HFFc6 (cell line): ENCODE data around the gene ADAMTS17. TPM values are rescaled to one million over a fixed set of nuclear protein-coding genes. Genes with fewer than 3 reads are reported as not detected.

ENCODE experiments used
- DNase-seq: peaks from one replicate; pipeline ENCODE4 v3.0.0-alpha.2; 2018
- H3K27ac Mint-ChIP-seq: 2 replicates; pipeline ENCODE4 v1.8.0; 2020; ENCODE audit warnings: mild to moderate bottlenecking, mixed read lengths
- H3K27me3 Mint-ChIP-seq: 2 replicates; pipeline ENCODE4 v1.8.0; 2021; ENCODE audit warnings: mild to moderate bottlenecking, moderate library complexity, mixed read lengths; ENCODE audit not compliant: insufficient read depth
- H3K36me3 Mint-ChIP-seq: 2 replicates; pipeline ENCODE4 v1.8.0; 2021; ENCODE audit warnings: low read depth, mixed read lengths
- H3K4me1 Mint-ChIP-seq: 2 replicates; pipeline ENCODE4 v1.8.0; 2020; ENCODE audit warnings: low read depth, mixed read lengths
- H3K4me3 Mint-ChIP-seq: 2 replicates; pipeline ENCODE4 v1.8.0; 2020; ENCODE audit warnings: mild to moderate bottlenecking, moderate library complexity, mixed read lengths
- H3K9me3 Mint-ChIP-seq: 2 replicates; pipeline ENCODE4 v1.8.0; 2020; ENCODE audit warnings: mild to moderate bottlenecking, mixed read lengths
- total RNA-seq, 6 experiments: library from RNA; stranded (reverse); fragmentation: NEBNext Ultra II Directional; extraction: Animal tissue kit (Norgen Biotek cat#: 25700); gene quantifications; 2 replicates in 1 of 6; 3 replicates in 5 of 6; pipeline ENCODE4 v1.2.3, GENCODE V29; 2021
- TF ChIP-seq, protein P1 (sequence below): fragments of 200-600 bp; sonication (generic); IDR thresholded peaks from 2 replicates; pipeline ENCODE4 v1.5.0; 2021; ENCODE audit warnings: antibody characterized with exemption, mild to moderate bottlenecking

The ADAMTS17 gene
- total RNA-seq, 6 experiments from 2014 or later, result not detected

DNA sequence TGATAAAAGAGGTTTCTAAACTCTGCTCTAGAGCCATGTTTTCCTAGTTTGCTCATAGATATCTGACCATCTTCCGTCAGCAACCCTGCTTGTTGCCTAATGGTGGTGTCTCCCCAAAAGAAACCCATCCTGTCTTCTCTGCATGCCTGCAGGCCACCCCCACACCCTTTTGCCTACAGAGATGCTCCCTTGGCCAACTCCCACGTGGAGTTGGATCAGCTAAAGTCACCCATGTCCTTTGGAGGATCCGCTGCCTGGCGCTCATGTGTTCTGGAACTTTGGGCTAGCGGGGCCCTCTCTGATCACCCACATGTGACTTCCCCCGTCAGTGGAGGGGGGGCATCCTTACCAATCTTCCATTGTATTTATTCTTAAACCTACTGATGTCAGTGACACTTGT is 185.6 kb downstream of the ADAMTS17 start:
- H3K4me3 Mint-ChIP-seq, result no peak overlapping the region
- no peak for DNase-seq
- no peaks in the 10 kb centered on the region for H3K4me1 Mint-ChIP-seq
- H3K9me3 Mint-ChIP-seq, result peaks cover 58% of the 10 kb centered on the region
- H3K36me3 Mint-ChIP-seq, result no peaks in the 10 kb centered on the region
- TF ChIP-seq, protein P1, sequence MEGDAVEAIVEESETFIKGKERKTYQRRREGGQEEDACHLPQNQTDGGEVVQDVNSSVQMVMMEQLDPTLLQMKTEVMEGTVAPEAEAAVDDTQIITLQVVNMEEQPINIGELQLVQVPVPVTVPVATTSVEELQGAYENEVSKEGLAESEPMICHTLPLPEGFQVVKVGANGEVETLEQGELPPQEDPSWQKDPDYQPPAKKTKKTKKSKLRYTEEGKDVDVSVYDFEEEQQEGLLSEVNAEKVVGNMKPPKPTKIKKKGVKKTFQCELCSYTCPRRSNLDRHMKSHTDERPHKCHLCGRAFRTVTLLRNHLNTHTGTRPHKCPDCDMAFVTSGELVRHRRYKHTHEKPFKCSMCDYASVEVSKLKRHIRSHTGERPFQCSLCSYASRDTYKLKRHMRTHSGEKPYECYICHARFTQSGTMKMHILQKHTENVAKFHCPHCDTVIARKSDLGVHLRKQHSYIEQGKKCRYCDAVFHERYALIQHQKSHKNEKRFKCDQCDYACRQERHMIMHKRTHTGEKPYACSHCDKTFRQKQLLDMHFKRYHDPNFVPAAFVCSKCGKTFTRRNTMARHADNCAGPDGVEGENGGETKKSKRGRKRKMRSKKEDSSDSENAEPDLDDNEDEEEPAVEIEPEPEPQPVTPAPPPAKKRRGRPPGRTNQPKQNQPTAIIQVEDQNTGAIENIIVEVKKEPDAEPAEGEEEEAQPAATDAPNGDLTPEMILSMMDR, result no peak
- H3K27ac Mint-ChIP-seq, result no peak overlapping the region
- H3K27me3 Mint-ChIP-seq, result no peaks in the 10 kb centered on the region

DNA sequence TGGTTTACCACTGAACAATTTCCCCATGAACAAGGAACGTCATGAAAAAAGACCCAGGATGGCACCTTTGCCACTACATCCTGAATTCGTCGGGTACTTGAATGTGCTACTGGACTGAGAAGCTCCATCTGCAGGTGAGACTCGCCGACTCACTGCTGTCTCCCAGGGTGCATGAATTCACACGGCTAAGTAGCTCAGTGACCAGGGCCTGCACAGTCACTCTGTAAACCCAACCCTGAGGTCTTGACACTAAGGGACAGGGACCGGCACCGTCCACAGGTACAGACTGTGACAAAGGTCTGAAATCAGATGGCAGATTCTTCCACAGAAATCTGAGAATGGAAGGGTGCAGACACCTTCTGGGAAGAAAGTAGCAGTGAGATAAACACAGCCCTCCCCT is 187.4 kb downstream of the ADAMTS17 start:
- Mint-ChIP-seq H3K27me3 (no peaks in the 10 kb centered on the region), H3K9me3 (peaks cover 70% of the 10 kb centered on the region)
- no peak for DNase-seq

GRCh38 chr15:100152463-100152862 is 189.3 kb downstream of the ADAMTS17 start:
- no peak for DNase-seq
- no peaks in the 10 kb centered on the region; the same call in 1 of the 2 replicates for H3K27me3 Mint-ChIP-seq
- TF ChIP-seq, protein P1, result no peak
- peaks cover 9% of the 10 kb centered on the region; the same call in 1 of the 2 replicates for H3K36me3 Mint-ChIP-seq
- H3K4me3 Mint-ChIP-seq, result no peak overlapping the region
- H3K9me3 Mint-ChIP-seq, result peaks cover 85% of the 10 kb centered on the region
- H3K27ac Mint-ChIP-seq, result no peak overlapping the region
- H3K4me1 Mint-ChIP-seq, result no peaks in the 10 kb centered on the region

More for the DNA sequence above, 187.4 kb downstream of the ADAMTS17 start:
- no peaks in the 10 kb centered on the region for H3K4me1 Mint-ChIP-seq
- no peaks in the 10 kb centered on the region for H3K36me3 Mint-ChIP-seq
- no peak overlapping the region for H3K4me3 Mint-ChIP-seq
- H3K27ac Mint-ChIP-seq, result no peak overlapping the region
- TF ChIP-seq, protein P1, result no peak

DNA sequence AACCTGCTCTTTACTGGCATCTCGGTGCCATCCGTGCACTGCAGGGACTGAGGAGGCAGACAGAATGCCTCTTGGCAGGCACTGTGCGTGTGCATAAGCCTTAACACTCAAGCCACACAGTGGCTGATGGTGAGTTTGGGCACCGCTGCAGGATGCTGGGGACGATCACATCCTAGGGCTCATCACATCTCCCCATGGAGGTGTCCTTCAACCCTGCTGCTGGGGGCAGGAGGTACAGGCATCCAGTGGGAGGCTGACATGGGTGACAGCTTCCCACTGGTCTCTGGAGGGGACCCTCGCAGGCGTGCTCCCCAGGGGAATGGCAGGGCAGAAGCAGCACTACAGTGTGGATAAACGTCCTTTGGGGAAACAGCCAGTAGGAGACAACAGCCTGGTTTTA is 190.9 kb downstream of the ADAMTS17 start:
- Mint-ChIP-seq H3K27ac (no peak overlapping the region), H3K9me3 (peaks cover 79% of the 10 kb centered on the region), H3K4me3 (no peak overlapping the region), H3K4me1 (no peaks in the 10 kb centered on the region), H3K27me3 (no peaks in the 10 kb centered on the region; the same call in 1 of the 2 replicates), H3K36me3 (peaks cover 9% of the 10 kb centered on the region; the same call in 1 of the 2 replicates)
- DNase-seq, result no peak
- TF ChIP-seq, protein P1, result no peak

DNA sequence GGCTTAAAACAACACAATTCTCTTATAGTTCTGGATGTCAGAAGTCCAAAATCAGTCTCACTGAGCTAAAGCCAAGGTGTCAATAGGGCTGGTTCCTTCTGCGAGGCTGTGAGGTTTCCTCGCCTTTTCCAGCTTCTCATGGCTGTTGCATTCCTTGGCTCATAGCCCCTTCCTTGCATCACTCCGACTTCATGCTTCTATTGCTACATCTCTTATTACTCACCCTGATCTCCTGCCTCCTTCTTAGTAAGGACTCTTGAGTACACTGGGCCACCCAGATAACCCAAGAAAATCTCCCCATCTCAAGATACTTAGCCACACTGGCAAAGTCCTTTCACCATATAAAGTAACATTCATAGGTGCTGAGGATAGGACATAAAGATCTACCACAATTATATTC is 193.9 kb downstream of the ADAMTS17 start:
- no peak for DNase-seq
- Mint-ChIP-seq H3K4me3 (no peak overlapping the region), H3K27ac (no peak overlapping the region), H3K27me3 (no peaks in the 10 kb centered on the region; the same call in none of the 2 replicates), H3K9me3 (peaks cover 50% of the 10 kb centered on the region), H3K36me3 (peaks cover 9% of the 10 kb centered on the region; the same call in 1 of the 2 replicates), H3K4me1 (no peaks in the 10 kb centered on the region)
- TF ChIP-seq, protein P1, result no peak

DNA sequence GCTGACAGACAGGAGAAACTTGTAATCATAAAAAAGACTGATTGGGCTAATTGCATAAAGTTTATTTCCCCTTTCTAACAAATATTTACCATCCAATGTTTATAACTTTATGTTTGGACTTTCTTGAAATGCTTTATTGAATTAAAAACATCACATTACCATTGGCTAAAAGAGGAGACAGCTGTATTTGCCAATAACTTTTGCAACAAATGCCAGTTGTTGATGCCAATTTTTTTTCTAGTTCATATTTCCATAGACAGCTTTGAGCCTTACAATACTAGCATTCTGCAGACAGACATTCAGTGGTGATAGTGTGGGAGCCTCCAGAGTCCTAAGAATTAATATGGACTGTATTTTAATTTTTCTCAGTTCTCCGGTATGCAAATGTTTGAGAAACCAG is 198.4 kb downstream of the ADAMTS17 start:
- TF ChIP-seq, protein P1, result no peak

More for the DNA sequence above, 198.4 kb downstream of the ADAMTS17 start:
- Mint-ChIP-seq H3K9me3 (peaks cover 39% of the 10 kb centered on the region), H3K36me3 (peaks cover 5% of the 10 kb centered on the region; the same call in 1 of the 2 replicates), H3K27me3 (peaks cover 3% of the 10 kb centered on the region; the same call in 1 of the 2 replicates), H3K27ac (no peak overlapping the region), H3K4me1 (no peaks in the 10 kb centered on the region), H3K4me3 (no peak overlapping the region)
- DNase-seq, result no peak
